ENCODE measurements around the gene CACNG8.
A peak's percentile ranks its signal among the peaks of the same experiment; 100 is the strongest.

Gene CACNG8

DNA sequence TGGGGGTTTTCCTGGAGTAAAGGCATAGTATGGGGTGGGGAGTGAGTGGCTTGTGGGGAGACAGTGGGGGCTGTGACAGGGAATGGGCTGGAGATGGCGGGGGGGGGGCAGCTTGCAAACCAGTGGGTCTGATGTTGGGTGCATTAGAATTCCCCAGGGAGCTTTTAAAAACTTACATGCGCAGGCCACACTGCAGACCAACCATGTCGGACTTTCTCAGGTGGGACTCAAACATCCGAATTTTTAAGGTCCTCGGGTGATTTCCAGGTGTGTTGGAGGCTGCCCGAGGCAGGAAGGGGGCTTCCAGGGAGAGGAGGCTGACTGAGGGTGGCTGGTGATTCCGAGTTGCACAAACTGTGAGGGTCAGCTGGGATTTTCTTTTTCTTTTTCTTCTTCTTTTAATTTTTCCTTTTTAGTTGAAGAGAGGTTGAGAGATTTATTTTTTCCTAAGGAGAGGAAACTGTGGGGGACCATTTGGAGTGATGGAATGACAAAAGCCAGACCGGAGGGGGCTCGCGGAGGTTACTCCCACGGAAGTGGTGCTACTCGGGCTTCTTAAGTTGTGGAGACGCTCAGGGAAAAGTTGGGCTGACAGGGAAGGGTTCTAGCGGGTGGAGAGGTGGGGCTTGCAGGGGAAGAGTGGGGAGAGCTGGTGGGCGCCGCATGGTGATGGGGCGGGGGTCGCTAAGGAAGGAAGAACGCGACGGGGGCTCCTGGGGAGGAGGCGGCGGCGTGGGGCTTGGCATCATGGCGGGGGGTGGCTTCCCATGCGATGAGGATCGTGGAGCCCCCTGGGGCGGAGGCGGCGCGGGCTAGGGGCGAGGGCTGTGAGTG is 997 bp upstream of the CACNG8 start:
- no peak for DNase-seq (ENCODE audit: low read depth)

DNA sequence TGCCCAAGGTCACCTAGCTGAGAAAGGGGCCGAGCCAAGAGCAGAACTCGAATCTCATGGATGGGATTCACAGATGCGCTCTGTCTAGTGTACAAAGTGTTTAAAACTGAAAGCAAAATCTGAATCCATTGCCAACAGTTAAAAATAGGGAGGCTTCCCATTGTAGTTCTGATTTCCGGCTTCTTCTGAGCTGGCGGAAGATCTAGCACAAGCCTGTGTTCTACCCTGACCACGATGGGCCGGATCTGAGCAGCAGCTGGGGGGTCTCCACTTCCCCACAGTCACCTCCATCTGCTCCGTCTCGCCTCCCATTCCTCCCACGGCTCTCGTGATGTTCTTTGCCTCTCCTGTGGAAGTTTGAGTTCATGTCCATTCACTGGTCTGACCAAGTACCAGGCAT is 2.4 kb downstream of the CACNG8 start:
- no peak for DNase-seq (ENCODE audit: low read depth)

DNA sequence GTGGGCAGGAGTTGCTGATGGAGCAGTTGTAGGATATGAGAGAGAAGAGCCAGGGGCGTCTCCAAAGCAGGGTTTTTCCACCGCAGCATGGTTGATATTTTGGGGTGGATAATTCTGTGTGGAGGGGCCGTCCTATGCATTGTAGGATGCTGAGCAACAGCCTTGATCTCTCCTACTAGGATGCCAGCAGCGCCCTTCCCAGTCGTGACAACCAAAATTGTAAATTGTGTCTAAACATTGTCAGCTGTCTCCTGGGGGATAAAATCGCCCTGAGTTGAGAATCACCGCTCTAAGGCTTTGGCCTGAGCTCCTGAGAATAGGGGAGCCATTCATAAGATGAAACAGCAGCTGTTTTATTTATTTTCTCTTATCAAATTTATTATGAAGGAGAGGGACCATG is 4.2 kb downstream of the CACNG8 start:
- DNase-seq (ENCODE audit: low read depth) = no peak

DNA sequence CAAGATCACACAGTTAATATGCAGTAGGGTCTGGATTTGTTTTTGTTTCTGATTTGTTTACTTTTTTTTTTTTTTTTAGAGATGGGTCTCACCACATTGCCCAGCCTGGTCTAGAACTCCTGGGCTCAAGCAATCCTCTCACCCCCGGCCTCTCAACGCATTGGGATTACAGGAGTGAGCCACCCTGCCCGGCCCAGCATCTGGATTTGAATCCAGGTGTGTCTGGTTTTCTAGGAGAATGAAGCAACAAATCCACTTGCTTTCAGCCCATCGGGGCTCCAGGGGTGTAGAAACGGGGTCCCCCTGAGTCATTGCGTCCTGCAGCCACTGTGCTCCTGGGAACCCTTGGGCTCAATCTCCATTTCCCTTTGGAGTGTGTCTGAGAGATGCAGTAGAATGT is 6.6 kb downstream of the CACNG8 start:
- no peak for DNase-seq (ENCODE audit: low read depth)

DNA sequence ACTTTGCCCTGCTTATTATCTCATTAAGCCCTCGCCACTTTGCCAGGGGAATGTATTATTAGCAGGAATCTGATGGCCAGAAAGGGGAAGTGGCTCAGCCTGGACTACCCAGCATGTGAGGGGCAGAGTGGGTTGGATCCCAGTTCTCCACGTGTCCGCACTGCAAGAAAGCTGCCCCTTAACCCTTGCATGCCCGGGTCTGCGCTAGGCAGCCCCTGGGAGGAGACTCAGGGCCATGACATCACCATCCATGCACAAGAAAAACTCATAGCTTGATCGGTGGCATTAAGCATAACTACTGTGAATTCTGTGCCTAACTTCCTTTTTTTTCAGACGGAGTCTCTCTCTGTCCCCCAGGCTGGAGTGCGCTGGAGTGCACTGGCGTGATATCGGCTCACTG is 8.9 kb downstream of the CACNG8 start:
- no peak for DNase-seq (ENCODE audit: low read depth)

DNA sequence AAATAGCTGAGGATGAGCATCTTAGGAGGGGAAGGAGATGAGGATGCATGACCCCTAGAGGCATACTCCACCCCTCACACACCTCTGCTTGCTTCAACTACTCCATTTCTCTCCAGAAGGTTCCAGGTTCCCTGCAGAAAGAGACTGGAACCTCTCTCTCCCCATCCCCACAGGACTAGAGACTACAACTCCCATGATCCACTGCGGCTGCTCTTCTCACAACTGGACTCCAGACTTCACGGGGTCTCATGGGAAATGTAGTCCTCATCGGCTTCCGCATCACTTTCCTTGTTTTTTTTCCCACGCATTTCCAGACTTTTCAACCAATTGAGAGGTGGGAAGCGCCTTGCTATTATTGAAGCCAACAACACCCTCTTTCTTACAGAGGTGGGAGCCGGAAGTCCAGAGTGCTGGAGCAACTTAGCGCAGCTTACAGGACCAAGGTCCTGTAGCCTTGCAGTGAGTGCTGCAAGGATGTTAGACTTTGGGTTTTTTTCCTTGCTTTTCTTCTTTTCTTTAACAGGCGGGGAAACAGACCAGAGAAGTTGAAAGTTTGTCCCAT is 14.8 kb downstream of the CACNG8 start:
- DNase-seq (ENCODE audit: low read depth) = peak; percentile 29

DNA sequence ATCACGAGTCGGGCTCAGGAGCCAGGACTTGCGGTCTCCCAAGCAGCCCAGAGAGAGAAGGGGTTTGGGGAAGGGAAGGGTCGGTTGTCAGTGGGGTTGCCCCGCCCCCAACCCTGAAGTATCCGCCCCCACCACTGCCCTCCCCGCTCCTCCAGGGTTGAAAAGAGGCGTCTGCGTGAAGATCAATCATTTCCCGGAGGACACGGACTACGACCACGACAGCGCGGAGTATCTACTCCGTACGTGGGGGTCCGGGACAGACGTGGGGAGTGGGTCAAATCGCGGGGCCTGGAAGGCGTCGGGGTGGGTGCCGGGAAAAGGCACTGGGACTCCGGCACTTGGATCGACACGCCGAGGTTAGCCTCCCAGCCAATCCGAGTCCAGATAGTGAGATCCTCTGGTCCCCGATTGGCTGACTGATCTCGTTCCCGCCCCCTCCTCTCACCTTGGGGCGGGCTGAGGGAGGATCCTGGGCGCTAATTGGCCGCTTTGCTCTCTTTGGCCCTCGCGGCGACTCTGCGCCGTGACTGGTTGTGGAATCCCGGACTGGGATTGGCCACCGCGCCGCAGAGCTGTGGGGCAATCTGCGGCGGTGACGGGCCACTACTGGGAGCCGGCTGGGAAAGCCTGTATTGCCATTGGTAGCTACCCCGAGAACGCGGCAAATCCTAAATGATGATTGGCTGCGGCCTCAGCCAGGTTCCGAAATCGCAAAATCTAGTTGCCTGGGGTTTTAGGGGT is 15.4 kb downstream of the CACNG8 start:
- peak; percentile 47 for DNase-seq (ENCODE audit: low read depth)

DNA sequence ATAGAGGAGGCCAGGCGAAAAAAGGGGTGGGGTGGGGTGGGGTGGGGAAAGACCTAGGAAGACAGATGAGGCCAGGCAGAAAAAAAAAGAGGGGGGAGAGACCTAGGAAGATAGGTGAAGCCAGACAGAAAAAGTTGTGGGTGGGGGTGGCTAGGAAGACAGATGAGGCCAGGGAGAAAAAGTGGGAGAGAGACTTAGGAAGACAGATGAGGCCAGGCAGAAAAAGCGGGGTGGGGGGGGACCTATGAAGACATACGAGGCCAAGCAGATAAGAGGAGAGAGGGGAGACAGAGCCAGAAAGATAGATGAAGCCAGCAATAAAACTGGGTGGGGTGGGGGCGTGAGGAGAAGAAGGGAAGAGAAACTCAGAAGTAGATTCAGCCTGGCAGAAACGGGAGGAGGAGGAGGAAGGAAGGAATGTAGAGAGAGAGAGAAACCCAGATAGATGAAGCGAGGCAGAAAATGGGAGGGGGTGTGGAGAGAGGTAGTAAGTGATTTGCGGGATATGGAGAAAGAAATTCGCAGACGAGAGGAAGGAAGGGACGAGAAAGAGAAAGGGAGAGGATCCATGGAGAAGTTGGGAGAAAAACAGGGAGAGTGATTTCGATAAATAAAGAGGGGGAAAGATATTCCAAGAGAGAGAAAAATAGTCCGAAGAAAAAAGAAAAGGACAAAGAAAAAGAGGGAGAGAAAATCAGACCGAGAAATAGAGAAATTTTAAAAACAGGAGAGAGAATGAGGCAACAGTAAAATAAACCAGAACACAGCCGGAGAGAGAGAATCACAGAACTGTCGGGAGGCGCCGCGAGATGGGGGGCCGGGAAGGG is 16.5 kb downstream of the CACNG8 start:
- DNase-seq (ENCODE audit: low read depth) = no peak

DNA sequence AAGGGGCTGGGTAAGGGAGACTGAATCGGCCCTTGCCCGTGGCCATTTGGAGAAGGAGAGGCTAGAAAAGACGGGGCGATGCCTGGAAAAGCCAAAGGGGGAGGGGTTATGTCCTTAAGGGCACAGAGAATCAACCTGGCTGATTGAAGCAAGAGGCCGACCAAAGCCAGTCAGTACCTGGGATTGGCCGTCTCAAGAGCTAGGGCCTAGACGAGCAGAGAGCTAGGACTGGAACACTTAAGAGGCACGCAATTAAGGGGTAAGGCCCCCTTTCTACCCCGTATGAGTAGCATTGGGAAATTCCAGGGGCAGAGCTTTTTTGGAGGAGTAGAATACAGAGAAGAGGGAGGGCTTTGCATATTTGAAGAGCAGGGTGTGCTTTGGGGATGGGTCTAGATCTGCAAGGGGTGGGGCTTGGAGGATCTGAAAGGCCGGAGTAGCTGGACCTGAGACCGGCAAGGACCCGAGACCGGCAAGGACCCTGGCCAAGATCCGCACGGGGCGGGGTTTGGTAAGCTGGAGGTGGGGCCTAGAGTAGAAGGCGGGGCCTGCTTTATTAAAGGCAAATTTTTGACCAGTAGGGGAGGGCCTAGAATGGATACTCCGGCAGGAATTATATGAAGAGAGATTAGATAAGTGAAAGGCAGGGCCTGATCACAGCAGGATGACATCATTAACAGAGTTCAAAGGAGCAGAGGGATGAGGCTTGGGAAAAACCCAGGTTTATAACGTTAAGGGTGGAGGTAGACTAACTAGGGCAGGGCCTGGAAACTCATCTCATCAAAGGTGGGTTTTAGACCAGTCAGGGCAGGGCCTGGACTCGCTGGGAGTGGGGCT is 18.0 kb downstream of the CACNG8 start:
- no peak for DNase-seq (ENCODE audit: low read depth)

DNA sequence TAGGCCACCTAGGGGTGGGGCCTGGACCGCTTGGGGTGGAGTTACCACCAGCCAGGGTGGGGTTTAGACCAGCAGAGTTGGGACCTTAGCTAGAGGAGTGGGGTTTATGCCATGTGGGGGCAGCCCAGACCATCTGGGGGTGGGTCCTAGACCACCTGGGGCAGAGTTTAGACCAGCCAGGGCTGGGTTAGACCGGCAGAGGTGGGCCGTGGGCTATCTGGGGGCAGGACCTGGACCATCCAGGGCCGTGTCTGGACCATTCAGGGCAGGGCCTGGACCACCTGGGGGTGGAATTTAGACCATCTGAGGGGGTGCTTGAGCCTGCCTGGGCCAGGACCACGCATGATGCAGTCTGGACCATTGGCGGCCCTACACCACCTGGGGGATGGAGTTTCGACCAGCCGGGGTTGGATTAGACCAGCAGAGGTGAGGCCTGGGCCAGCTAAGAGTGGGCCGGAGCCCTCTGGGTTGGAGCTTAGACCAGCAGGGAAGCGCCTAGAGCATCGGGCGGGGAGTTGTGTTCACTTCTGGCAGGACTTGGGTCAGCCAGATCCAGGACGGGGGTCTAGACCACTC is 18.7 kb downstream of the CACNG8 start:
- DNase-seq (ENCODE audit: low read depth) = no peak

DNA sequence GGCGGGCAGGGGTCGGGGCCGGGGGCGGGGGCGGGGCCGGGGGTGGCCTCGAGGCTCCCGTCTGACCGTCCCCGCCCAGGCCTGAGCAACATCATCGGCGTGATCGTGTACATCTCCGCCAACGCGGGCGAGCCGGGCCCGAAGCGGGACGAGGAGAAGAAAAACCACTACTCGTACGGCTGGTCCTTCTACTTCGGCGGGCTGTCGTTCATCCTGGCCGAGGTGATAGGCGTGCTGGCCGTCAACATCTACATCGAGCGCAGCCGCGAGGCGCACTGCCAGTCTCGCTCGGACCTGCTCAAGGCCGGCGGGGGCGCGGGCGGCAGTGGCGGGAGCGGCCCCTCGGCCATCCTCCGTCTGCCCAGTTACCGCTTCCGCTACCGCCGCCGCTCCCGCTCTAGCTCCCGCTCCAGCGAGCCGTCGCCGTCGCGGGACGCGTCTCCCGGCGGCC is 19.3 kb downstream of the CACNG8 start:
- DNase-seq (ENCODE audit: low read depth) = no peak

DNA sequence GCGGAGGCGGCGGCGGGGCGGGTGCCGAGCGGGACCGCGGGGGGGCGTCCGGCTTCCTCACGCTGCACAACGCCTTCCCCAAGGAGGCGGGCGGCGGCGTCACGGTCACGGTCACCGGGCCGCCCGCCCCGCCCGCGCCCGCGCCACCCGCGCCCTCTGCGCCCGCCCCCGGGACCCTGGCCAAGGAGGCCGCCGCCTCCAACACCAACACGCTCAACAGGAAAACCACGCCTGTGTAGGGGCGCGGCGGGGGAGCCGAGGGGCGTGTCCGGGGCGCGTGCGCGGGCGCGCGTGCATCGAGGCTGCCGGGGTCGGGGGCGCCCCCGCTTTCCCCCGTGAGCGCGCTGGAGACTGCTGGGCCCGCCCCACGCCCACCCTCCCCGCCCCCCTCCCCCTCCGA is 19.9 kb downstream of the CACNG8 start:
- no peak for DNase-seq (ENCODE audit: low read depth)

DNA sequence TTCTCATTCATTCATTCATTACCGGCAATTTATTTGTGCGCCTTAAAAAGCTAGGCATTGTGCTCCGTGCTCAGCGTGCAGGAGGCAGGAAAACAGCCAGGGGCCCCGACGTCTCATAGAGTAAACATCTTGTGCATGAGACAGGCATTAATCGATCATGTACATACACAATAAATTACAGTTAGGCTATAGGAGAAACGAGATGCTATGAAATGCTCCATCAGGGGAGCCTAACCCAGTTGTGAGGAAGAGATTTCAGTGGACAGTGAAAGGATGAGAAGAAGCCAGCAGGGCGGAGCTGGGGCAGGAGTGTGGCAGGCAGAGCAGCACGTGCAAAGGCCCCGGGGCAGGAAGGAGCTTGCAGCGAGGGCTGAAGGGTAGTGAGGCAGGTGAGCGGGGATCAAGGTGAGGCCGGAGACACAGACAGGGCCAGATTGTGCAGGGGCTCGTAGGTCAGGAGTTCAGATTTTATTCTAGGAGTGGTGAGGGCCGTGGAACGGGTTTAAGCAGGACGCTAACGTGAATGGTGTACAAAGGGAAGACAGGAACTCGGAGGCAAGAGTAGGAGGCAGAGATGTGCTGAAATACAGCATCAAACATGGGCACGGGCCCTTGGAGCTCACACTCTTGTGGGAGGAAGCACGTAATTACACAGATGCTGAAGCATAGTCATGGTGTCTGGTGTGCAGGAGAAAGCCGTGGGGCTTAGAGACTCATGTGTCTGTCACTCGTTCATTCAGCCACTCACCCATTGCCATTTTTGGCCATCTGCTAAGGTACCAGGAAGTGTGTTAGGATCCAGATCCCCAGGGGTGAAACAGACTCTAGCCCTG is 20.9 kb downstream of the CACNG8 start:
- DNase-seq (ENCODE audit: low read depth) = no peak

DNA sequence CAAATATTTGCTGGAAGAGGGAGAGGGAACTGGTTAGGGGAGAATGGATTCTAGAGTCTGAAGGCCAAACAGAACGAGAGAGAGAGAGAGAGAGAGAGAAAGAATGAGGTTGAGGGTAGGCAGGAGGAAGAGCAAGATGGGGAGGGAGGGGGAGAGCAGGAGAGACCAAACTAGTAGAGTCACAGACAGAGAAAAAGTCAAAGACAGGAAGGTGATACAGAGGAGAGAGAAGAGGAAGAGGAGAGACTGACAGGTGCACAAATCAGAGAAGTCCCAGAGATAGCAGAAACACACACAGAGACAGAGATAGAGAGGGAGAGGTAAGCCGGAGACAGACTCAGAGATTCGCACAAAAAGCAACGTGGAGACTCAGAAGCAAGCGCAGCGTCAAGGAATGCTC is 23.1 kb downstream of the CACNG8 start:
- DNase-seq (ENCODE audit: low read depth) = no peak

DNA sequence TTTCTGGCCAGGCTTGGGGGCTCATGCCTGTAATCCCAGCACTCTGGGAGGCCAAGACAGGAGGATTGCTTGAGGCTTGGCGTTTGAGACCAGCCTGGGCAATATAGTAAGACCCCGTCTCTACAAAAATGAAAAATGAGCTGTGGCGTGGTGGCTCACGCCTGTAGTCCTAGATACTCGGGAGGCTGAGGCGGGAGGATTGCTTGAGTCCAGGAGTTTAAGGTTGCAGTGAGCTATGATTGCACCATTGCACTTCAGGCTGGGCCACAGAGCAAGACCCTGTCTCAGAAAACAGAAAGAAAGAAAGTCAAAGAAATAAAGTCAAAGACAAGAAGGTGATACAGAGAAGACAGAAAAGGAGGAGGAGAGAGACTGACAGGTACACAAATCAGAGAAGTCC is 26.2 kb downstream of the CACNG8 start:
- DNase-seq (ENCODE audit: low read depth) = no peak

DNA sequence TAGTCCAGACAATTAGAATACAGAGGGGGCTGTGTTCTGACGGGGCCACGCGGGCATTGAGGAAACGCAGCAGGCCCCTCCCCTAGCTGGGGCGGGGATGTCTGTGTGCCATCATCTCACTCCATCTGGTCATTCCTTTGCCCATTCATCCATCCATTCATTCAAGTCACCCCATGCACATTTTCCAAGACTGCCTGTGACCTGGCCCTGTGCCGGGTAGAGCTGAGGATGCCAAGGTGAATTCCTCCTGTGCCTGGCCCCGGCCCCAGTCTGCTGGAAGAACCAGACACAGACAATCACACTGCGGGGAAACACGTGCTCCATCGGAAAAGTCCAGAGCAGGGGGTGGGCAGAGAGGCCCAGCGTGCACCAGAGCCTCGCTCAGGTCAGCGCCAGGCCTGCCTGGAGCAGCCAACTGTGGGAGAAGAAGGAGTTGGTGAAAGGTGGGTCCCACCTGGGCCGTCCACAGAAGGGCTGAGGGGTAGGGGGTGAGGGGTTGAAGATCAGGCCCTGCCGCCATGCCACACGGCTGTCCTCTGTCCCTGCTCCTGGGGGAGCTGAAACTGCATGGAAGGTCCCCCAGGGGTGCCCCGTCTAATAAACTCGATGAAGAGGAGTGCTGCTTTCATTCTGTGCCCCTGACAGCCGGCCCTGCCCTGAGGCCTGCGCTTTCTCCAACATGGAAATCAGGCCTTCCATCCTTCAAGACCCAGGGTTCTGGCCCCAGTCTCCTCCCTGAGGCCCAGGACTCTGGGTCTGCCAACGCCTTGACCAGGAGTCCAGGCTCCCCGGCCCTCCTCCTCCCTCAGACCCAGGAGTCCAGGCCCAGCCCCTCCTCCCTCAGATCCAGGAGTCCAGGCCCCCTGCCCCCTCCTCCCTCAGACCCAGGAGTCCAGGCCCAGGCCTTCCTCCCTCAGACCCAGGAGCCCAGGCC is 27.1 kb downstream of the CACNG8 start:
- DNase-seq (ENCODE audit: low read depth) = no peak

DNA sequence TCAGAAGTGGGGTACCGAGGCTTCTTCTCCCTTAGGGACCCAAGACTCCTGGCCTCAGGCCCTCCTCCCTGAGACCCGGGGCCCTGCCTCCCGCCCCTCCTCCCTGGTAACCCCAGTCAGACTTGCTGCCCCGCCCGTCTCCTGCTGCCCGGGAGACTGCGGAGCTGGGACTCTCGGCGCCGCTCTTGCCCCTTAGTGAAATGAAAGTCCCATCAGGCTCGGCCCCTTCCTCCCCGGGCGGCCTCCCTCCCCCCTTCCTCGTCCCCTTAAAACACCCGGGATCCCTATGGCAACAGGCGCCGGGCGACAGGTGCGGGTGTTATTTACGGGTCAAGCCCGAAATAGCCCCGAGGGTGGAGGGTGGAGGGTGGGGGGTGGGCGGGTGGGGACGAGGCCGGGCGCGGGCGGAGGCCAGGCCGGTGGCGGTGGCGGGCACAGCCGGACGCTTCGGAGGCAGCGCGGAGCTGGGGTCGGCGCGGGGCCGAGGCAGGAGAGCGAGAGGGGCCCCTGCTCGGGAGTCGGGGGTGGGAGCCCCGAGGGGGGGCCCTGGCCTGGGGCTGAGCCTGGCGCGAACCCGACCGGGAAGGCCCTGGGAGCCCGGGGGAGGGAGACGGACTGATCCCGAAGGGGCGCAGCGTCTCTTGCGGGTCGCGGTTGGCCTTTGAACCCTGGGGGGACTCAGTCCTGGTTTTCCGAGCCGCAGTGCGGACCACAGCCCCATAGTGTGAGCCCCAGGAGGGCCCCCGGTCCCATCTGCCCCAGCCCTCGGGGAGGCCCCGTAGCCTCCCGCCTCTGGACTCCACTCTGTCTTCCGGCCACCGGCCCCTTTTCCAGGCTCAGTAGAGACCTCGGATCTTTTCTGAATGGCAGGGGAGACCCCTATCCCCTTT is 28.7 kb downstream of the CACNG8 start, which contains the start of gene CACNG6:
CACNG6 (plus strand) TSS at position 414 of the 890 bp plus-strand sequence. CDS start 1,241 bp downstream, outside the sequence.
- no peak for DNase-seq (ENCODE audit: low read depth)

DNA sequence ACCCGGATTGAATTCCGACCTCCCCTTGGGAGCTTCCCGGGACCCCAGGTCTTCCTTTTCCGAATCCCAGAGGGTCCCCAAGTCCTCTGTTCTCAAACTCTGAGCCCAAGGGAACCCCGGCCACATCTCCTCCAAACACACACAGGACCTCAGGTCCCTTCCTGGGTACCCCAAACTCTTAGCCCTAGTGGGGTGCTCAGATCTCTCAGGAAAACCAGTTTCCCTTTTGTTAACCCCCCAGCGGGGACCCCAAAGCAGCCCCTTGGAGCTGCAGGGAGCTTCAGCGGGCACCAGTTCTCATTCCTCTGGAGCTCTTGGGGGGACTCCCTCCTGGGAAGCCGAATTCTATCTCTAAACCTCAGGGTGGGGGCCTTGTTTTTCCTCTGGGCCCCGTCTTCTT is 29.5 kb downstream of the CACNG8 start:
- no peak for DNase-seq (ENCODE audit: low read depth)

Measured in activated T-cell treated with anti-CD3 and anti-CD28 coated beads for 48 hours (primary cell).